Activated CD4-positive, alpha-beta T cell treated with anti-CD3 and anti-CD28 coated beads, Interleukin-2, amount 50 U/mL, for 4 hours (primary cell): ENCODE results near the gene IBA57.

Source experiments
- DNase-seq, 2 experiments: peaks; one replicate each; pipeline ENCODE4 v3.0.0-alpha.2; 2020

The IBA57 gene

GRCh38 chr1:228165372-228166169 is at the start of gene IBA57:
TSS of gene IBA57 (plus strand) at chr1:228165804. CDS start at chr1:228165817, 13 bp downstream.
- DNase-seq, result peak; percentile 100

- DNase-seq, result no peak
These were observed 48.3 kb upstream of the IBA57 start for GRCh38 chr1:228117335-228117734.

GRCh38 chr1:228118040-228118439 is 47.6 kb upstream of the IBA57 start:
- DNase-seq, result no peak

GRCh38 chr1:228120351-228120750 is 45.3 kb upstream of the IBA57 start:
- DNase-seq, result no peak

GRCh38 chr1:228120857-228121489 is 44.6 kb upstream of the IBA57 start:
- DNase-seq, result no peak

GRCh38 chr1:228122921-228123441 is 42.6 kb upstream of the IBA57 start:
- DNase-seq, result no peak

- DNase-seq, result no peak
These were observed 42.1 kb upstream of the IBA57 start for GRCh38 chr1:228123505-228123904.

- DNase-seq, result no peak
These were observed 40.4 kb upstream of the IBA57 start for GRCh38 chr1:228125185-228125584.

- DNase-seq, result no peak
These were observed 33.8 kb upstream of the IBA57 start for GRCh38 chr1:228131766-228132165.

GRCh38 chr1:228134591-228134990 is 31.0 kb upstream of the IBA57 start:
- DNase-seq, result no peak

GRCh38 chr1:228136901-228137300 is 28.7 kb upstream of the IBA57 start:
- DNase-seq, result no peak

GRCh38 chr1:228139406-228139930 is 26.1 kb upstream of the IBA57 start:
- DNase-seq, result no peak

- DNase-seq, result peak; percentile 100
These were observed 25.5 kb upstream of the IBA57 start, which contains the start of gene GUK1 for GRCh38 chr1:228139931-228140723. TSS of gene GUK1 (plus strand) at chr1:228140279. CDS start at chr1:228140303, 24 bp downstream.

GRCh38 chr1:228140724-228141225 is 24.8 kb upstream of the IBA57 start:
- DNase-seq, result no peak

GRCh38 chr1:228141226-228142044 is 24.2 kb upstream of the IBA57 start:
- DNase-seq, result no peak

GRCh38 chr1:228142155-228142691 is 23.4 kb upstream of the IBA57 start:
- DNase-seq, result no peak

GRCh38 chr1:228142701-228143136 is 22.9 kb upstream of the IBA57 start:
- no peak for DNase-seq

GRCh38 chr1:228143480-228144192 is 22.0 kb upstream of the IBA57 start:
- no peak for DNase-seq

GRCh38 chr1:228144193-228144992 is 21.2 kb upstream of the IBA57 start:
- DNase-seq, result no peak

GRCh38 chr1:228144993-228145343 is 20.6 kb upstream of the IBA57 start:
- DNase-seq, result no peak
